IPS DF 6.9 (cell line): ENCODE measurements around the gene RAPGEF3.

Source experiments
- DNase-seq: peaks from one replicate; pipeline ENCODE4 v3.0.0-alpha.2; 2013; ENCODE audit warnings: low read depth, low spot score
- H3K27ac ChIP-seq: one replicate; pipeline ENCODE4 v1.5.1; 2013; ENCODE audit warnings: low read length, control low read depth
- H3K27me3 ChIP-seq: 2 replicates; pipeline ENCODE4 v1.6.1; 2013; ENCODE audit warnings: mild to moderate bottlenecking, low read length; ENCODE audit not compliant: control insufficient read depth, insufficient read depth
- H3K36me3 ChIP-seq: 2 replicates; pipeline ENCODE4 v1.6.1; 2013; ENCODE audit warnings: low read length; ENCODE audit not compliant: control insufficient read depth, insufficient read depth
- H3K4me1 ChIP-seq: 2 replicates; pipeline ENCODE4 v1.6.1; 2013; ENCODE audit warnings: low read length; ENCODE audit not compliant: control insufficient read depth, insufficient read depth
- H3K4me3 ChIP-seq: 2 replicates; pipeline ENCODE4 v1.5.1; 2013; ENCODE audit warnings: mild to moderate bottlenecking, low read length
- H3K9me3 ChIP-seq: 2 replicates; pipeline ENCODE4 v1.6.1; 2013; ENCODE audit warnings: low read length, inconsistent platforms; ENCODE audit not compliant: control insufficient read depth, insufficient read depth
- WGBS: extraction: QIAGEN DNeasy Blood & Tissue Kit; methylation state at CpG from one replicate; pipeline ENCODE4 v1.1.7; 2013; ENCODE audit warnings: mixed read lengths, missing lambda C conversion rate; ENCODE audit not compliant: insufficient read length, insufficient coverage; 5-methylcytosine and 5-hydroxymethylcytosine counted together

Gene RAPGEF3

DNA sequence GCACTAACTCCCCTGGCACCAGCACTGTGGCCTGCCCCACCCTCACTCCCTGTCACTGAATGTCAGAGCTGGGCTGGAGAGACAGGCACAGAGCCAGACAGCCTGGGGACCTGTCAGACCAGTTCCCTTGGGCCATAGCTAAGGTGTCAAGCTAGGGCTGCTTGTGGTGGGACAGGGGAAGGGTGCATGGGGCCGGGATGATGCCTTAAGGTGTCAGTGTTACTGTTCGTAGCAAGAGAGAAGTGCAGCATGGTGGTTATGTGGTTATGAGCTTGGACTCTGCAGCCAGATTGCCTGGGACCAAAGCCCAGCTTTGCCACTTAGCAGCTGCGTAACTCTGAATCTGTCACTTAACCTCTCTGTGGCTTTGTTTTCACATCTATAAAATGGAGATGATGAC is 3.8 kb downstream of the RAPGEF3 start:
- H3K36me3 ChIP-seq, result no peaks in the 10 kb centered on the region
- no peak overlapping the region for H3K27ac ChIP-seq
- WGBS, result no CpG with 5 or more reads among the region's 3 CpGs
- no peaks in the 10 kb centered on the region for H3K9me3 ChIP-seq
- DNase-seq, result no peak
- no peak overlapping the region for H3K4me3 ChIP-seq
- H3K4me1 ChIP-seq, result peaks cover 14% of the 10 kb centered on the region
- no peaks in the 10 kb centered on the region for H3K27me3 ChIP-seq

GRCh38 chr12:47754126-47754525 is 4.6 kb downstream of the RAPGEF3 start:
- H3K9me3 ChIP-seq, result no peaks in the 10 kb centered on the region
- no peak overlapping the region for H3K4me3 ChIP-seq
- no peak overlapping the region for H3K27ac ChIP-seq
- no peaks in the 10 kb centered on the region for H3K27me3 ChIP-seq
- H3K4me1 ChIP-seq, result peaks cover 13% of the 10 kb centered on the region
- WGBS, result no CpG with 5 or more reads among the region's 4 CpGs
- no peaks in the 10 kb centered on the region for H3K36me3 ChIP-seq
- DNase-seq, result no peak

- Histone ChIP-seq H3K27ac (no peak overlapping the region), H3K36me3 (no peaks in the 10 kb centered on the region), H3K4me3 (no peak overlapping the region), H3K9me3 (no peaks in the 10 kb centered on the region), H3K4me1 (peaks cover 13% of the 10 kb centered on the region), H3K27me3 (no peaks in the 10 kb centered on the region)
- no CpG with 5 or more reads among the region's 11 CpGs for WGBS
- DNase-seq, result no peak
Observed at GRCh38 chr12:47753021-47754001, 5.4 kb downstream of the RAPGEF3 start.

- Histone ChIP-seq H3K27ac (no peak overlapping the region), H3K36me3 (no peaks in the 10 kb centered on the region), H3K4me3 (no peak overlapping the region), H3K9me3 (no peaks in the 10 kb centered on the region), H3K27me3 (no peaks in the 10 kb centered on the region), H3K4me1 (peaks cover 10% of the 10 kb centered on the region)
- WGBS, result no CpG with 5 or more reads among the region's 7 CpGs
- DNase-seq, result no peak
Observed at GRCh38 chr12:47752552-47752951, 6.1 kb downstream of the RAPGEF3 start.

- Histone ChIP-seq H3K27me3 (no peaks in the 10 kb centered on the region), H3K4me3 (no peak overlapping the region), H3K4me1 (peaks cover 8% of the 10 kb centered on the region), H3K9me3 (no peaks in the 10 kb centered on the region), H3K36me3 (no peaks in the 10 kb centered on the region), H3K27ac (no peak overlapping the region)
- DNase-seq, result no peak
- WGBS, result no CpG with 5 or more reads among the region's 4 CpGs
Observed at GRCh38 chr12:47752121-47752520, 6.6 kb downstream of the RAPGEF3 start.

GRCh38 chr12:47751561-47751960 is 7.1 kb downstream of the RAPGEF3 start:
- no peak overlapping the region for H3K4me3 ChIP-seq
- no peaks in the 10 kb centered on the region for H3K36me3 ChIP-seq
- WGBS, result no CpG with 5 or more reads among the region's 9 CpGs
- no peaks in the 10 kb centered on the region for H3K27me3 ChIP-seq
- peaks cover 8% of the 10 kb centered on the region for H3K4me1 ChIP-seq
- no peak overlapping the region for H3K27ac ChIP-seq
- DNase-seq, result no peak
- no peaks in the 10 kb centered on the region for H3K9me3 ChIP-seq

DNA sequence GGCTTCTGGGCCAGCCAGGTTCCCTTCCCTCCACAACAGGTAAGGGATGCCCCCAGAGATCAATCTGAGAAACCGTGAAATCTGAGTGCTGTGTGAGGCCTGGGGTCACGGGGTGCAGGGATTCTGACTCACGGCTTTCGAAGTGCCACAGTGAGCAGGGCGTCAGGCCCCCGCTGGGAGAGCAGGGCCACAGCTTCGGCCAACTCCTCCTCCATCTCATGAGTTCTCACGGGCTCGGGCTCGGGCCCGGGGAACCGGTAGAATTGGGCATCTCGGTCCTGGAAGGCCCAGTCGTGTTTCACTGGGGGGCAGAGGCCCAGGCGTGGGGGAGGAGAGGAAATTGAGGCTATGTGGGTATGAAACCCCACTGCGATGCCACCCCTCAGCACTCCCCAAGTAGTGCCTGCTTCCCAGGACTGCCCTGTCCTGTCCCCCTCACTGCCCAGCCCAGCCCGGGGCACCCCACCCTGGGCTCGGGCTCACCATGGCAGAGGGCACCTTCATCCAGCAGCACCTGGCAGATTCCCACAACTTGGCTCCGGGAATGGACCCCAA is 7.7 kb downstream of the RAPGEF3 start:
- WGBS, result no CpG with 5 or more reads among the region's 19 CpGs
- no peaks in the 10 kb centered on the region for H3K27me3 ChIP-seq

GRCh38 chr12:47750229-47750798 is 8.4 kb downstream of the RAPGEF3 start:
- no peak overlapping the region for H3K4me3 ChIP-seq

More for the DNA sequence above, 7.7 kb downstream of the RAPGEF3 start:
- H3K9me3 ChIP-seq, result no peaks in the 10 kb centered on the region
- H3K27ac ChIP-seq, result no peak overlapping the region
- peaks cover 6% of the 10 kb centered on the region for H3K4me1 ChIP-seq
- H3K4me3 ChIP-seq, result no peak overlapping the region
- DNase-seq, result no peak
- H3K36me3 ChIP-seq, result no peaks in the 10 kb centered on the region

GRCh38 chr12:47748899-47749298 is 9.8 kb downstream of the RAPGEF3 start:
- DNase-seq, result no peak
- Histone ChIP-seq H3K4me3 (no peak overlapping the region), H3K9me3 (no peaks in the 10 kb centered on the region), H3K27ac (no peak overlapping the region), H3K27me3 (no peaks in the 10 kb centered on the region), H3K36me3 (no peaks in the 10 kb centered on the region), H3K4me1 (peaks cover 6% of the 10 kb centered on the region)
- no CpG with 5 or more reads among the region's 3 CpGs for WGBS

More at GRCh38 chr12:47750229-47750798, 8.4 kb downstream of the RAPGEF3 start:
- WGBS, result no CpG with 5 or more reads among the region's 10 CpGs
- no peak overlapping the region for H3K27ac ChIP-seq
- no peaks in the 10 kb centered on the region for H3K36me3 ChIP-seq
- H3K4me1 ChIP-seq, result peaks cover 6% of the 10 kb centered on the region
- H3K27me3 ChIP-seq, result no peaks in the 10 kb centered on the region
- H3K9me3 ChIP-seq, result no peaks in the 10 kb centered on the region
- no peak for DNase-seq

GRCh38 chr12:47748507-47748828 is 10.2 kb downstream of the RAPGEF3 start:
- DNase-seq, result no peak
- H3K36me3 ChIP-seq, result no peaks in the 10 kb centered on the region
- peaks cover 4% of the 10 kb centered on the region for H3K4me1 ChIP-seq
- no peaks in the 10 kb centered on the region for H3K27me3 ChIP-seq
- no peak overlapping the region for H3K4me3 ChIP-seq
- H3K27ac ChIP-seq, result no peak overlapping the region
- no peaks in the 10 kb centered on the region for H3K9me3 ChIP-seq
- WGBS, result no CpG with 5 or more reads among the region's 1 CpG
